Measurements from ENCODE around the gene BCAR1.
"Not testable (repeated sequence)": the region's sequence is repeated elsewhere in the genome, so short reads cannot be mapped to it uniquely, and the experiment has no call there.

Gene BCAR1, protein sequence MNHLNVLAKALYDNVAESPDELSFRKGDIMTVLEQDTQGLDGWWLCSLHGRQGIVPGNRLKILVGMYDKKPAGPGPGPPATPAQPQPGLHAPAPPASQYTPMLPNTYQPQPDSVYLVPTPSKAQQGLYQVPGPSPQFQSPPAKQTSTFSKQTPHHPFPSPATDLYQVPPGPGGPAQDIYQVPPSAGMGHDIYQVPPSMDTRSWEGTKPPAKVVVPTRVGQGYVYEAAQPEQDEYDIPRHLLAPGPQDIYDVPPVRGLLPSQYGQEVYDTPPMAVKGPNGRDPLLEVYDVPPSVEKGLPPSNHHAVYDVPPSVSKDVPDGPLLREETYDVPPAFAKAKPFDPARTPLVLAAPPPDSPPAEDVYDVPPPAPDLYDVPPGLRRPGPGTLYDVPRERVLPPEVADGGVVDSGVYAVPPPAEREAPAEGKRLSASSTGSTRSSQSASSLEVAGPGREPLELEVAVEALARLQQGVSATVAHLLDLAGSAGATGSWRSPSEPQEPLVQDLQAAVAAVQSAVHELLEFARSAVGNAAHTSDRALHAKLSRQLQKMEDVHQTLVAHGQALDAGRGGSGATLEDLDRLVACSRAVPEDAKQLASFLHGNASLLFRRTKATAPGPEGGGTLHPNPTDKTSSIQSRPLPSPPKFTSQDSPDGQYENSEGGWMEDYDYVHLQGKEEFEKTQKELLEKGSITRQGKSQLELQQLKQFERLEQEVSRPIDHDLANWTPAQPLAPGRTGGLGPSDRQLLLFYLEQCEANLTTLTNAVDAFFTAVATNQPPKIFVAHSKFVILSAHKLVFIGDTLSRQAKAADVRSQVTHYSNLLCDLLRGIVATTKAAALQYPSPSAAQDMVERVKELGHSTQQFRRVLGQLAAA

DNA sequence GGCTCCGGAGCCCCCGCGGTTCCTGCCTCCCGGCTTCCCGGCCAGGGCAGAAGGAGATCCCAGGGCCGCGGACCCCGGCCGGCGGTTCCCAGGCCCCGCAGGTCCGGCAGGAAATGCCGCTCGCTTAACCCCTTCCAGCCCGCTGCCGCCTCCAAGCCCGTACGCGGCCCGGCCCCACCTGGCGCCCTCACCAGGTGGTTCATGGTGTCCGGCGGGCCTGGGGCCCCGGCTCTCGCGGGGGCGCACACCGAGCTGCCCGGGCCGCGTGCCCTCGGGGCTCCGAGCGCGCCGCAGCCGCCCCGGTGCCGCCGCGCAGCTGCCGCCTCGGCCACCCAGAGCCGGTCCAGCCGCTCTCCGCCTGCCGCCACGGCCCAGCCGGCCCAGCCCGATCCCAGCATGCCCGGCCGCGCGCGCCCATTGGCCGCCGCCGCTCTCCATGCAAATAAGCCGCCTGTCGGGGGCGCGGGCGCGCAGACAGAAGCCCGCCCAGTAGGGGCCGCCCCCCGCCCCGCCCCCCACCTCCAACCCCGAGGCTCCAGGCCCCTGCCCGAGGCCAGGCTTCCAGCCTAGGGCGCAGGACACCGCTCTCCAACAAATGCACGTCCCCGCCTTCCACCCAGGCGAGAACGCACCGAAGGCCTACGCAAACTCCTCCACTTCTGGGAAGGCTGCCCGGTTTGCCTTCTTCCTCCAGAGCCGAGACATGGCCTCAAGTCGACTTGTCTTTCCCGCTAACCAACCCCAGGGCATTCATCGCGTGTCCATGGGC is at the start of gene BCAR1:
TSS of gene BCAR1 (minus strand) at position 345 of the 769 bp plus-strand sequence. CDS start at position 203, 142 bp downstream.
- DNase-seq: peak; percentile 73

DNA sequence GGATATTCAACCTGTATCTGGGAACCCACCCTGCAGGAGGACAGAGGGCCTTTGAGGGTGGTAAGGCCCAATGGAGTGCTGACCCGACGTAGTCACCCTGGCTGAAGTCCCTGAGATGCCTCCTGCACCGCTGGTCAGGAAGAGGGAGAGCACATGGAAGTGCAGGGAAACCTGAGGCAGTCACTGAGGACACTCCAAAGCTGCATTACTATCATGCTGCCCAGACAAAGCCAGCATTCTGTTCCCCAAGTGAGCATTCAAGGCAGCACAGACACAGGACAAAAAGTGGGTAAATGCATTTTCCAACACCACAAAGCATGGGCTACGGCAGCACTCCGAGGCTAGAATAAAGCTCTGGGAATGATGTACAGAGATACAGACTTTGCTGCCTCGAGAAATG is 46.8 kb upstream of the BCAR1 start:
- no peak for DNase-seq

DNA sequence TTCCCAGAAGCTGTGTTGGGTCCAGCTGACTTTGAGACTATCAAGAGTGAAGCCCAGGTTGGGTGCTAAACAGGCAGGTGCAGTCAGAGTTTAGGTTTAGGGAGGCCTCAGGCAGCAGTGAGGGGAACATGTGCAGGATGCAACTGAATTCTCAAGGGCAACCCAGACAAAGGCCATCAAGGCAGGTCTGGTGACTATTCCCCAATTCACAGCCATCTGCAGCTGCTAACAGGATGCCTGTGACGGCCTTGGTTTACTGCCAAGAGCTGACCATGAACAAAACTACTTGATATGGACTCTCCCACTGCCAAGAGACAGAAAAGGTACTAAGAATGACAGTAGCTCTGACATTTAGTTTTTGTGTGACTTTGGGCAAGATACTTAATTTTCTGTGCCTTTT is 45.2 kb upstream of the BCAR1 start:
- no peak for DNase-seq

DNA sequence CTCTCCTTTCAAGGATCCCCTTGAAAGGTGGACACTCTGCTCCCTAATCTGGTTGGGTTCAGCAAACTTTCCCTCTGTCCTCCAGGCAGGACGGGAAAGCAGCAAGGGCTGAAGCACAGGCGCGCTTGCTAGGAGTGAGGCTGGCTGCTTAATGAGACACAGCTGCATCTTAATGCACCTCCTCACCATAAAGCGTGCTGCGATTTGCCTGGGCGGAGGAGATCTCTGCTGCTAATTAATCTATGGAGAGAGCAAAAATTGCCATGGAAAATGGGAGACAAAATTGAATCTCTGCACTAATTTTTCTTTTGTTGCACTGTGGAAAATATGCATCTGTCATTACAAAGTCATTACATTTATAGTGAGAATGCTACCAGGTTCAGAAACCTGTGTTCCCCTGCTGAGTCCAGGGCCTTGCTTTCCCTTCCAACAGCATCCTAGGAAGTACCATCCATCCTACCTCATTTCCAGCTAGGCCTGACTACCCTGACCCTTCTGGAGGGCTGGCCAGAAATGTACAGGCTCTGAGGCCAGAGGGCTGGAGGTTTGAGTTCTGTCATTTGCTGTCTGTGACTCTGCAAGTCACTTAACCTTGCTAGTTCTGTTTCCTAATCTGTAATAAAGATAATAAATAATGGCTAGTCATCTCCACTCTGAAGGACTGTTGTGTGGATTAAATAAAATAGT is 43.5 kb upstream of the BCAR1 start:
- DNase-seq: no peak

DNA sequence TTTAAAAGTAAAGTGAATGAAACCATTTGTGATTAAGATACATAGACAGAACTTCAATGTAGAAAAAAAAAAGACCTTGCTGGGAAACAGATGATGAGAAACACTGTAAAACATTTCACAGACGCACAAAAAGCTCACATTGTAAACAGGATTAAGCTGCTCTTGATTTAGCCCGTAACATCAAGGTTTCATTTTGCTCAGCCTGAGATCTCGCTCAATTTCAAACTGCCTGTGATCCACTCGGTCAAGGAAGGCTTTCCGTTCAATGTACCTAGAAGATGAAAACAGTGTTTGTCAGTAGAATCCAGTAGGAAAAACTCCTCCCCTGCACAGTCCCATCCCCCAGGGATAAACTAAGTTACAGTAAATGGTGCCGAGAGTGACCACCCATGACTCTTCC is 42.3 kb upstream of the BCAR1 start:
- DNase-seq: no peak

DNA sequence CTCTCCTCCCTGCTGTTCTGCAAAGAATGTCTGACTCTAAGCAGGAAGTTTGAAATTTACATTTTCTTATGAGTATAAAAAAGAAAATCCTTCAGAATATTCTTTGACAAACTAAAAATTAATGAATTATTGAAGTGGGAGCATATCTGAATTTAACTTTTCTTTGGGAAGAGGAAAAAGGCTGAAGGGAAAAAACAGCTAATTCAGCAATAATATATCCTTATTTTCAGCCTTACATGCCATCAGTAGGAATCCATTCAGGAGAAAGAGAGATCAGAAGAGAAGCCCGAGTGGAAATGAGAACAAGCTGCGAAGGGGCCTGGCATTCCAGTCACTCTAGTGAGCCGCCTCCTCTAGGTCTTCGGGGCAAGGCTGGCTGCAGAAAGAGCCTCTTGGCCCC is 41.7 kb upstream of the BCAR1 start:
- DNase-seq: no peak

DNA sequence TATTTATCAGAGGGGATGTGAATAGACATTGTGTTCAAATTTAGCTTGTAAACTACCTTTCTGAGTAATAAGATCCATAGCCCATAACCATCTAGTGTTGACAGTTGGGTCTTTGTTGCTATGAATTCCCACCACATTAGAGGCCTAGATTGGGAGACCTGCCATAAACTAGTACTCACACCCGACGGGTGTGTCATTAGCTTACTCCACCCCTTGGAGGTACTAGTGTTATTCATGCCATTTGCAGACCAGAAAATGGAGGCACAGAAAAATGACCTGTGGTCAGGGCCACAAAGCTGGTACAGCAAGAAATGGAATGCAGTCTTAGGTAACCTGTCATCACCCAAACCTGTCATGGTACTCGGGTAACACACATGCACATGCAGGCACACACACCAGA is 41.3 kb upstream of the BCAR1 start:
- no peak for DNase-seq

DNA sequence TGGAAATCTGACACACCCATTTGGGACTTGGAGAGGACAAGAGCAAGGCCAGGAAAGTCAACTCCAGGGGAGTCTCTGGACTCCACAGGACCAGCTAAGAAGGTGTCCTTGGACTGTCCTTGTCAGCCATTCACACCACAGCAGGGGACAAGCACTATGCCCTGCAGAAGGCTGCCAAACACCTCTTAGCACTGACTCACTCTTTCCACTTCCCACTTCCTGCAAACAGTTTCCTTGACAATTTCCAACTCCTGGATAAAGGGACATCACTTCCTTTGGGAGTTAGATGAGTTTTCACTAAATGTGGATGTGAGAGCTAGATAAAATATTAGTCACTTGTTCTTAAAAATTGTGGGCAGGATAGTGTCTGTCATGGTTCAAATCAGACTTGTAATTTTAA is 37.8 kb upstream of the BCAR1 start:
- DNase-seq: no peak

DNA sequence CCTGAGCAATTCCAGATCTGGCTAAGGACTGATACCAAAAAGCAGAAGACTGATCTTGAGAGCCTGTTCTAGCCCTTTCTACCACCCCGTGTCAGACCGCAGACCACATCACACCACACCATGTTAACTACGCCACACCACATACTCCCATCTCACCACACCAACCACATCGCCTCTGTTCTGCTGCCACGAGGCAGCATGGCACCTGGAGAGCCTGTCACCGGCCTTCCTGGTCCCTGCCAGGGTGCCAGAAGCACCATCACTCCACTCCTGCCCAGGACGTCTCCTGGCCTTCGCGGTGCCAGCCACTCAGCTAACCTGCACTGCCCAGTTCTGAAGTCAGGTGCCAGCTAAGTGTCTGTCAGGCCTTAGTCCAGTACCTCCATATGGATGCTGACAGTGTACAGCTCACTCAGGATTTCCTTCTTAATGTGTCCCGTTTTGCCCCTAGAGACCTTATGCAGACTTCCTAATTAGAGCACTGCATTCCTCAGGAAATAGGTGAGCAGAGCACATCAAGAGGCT is 37.2 kb upstream of the BCAR1 start:
- DNase-seq: no peak

DNA sequence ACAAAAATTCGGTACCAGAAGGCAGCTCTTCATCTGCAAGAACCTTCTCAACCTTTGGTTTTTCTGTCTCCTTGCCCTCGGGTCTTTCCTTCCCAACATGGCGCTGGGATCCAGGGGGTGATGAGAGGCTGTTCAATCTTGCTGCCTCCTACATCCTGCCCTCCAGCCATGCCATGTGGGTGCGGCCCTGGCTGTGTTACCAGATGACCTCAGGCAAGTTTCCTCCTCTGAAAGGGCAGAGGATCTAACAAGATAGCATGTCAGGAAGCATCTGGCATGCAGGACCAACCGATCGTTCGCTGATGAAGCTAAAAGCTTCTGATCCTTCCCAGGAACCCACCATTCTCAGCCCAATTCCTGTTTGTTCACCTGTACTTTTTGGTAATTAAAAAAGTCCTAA is 36.8 kb upstream of the BCAR1 start:
- DNase-seq: no peak

DNA sequence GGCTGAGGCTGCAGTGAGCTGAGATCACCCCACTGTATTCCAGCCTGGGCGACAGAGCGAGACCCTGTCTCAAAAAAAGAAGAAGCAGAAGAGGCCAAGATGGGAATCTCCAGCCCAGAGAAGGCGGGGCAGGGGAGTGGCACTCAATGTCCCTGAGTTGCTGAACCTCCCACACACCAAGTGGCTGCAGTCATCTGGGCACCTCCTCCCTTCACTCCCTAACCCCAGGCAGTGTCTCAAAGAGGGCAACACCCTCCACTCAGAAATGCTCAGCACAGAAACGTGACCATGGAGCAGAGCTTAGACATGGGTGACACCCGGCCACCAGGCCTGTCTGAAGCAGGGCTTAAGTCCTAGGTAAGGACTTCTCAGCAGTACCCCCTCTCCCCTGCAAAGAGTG is 36.3 kb upstream of the BCAR1 start:
- no peak for DNase-seq

DNA sequence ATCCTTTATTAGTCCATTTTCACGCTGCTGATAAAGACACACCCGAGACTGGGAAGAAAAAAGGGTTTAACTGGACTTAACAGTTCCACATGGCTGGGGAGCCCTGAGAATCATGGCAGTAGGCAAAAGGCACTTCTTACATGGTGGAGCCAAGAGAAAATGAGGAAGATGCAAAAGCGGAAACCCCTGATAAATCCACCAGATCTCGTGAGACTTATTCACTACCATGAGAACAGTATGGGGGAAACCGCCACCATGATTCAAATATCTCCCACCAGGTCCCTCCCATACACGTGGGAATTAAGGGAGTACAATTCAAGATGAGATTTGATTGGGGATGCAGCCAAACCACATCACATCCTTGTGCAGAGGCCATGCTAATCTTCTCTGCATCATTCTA is 35.0 kb upstream of the BCAR1 start:
- no peak for DNase-seq

DNA sequence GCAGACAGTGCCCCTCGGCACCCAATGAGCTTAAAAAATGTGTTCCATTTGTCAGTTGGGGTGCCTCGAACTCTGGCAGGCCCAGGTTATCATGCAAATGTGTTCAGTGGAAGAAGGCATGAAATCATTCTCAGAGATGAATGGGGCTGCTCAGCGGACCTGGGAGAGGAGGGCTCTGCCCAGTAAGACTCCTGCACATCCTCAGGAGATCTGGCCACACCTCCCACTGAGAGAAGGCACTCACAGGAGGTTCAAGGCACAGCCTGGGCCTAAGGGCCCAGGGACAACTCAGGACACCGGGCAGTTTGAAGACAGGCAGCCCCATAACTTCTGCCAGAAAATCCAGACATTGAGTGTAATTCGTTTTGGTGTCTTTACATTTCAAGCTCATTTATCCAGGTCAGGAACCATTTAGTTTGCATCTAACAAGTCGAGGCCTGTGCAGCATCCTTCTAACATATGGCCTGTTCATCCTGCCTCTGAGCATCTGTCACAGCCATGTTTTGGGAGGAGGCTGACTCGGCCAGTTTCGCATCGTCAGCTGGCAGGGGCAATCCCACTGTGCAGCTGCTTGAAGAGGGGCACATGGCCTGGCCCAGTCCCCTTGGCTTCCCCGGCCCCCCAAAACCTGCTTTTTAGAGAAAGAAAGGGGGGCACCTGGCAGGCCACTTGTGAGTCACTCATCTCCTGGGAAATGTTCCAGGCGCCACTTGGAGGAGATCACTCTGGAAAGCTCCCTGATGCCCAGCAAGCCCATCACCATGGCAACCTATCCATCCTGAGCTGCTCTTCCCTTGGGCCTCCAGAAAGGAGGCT is 31.2 kb upstream of the BCAR1 start:
- DNase-seq: peak; percentile 95

DNA sequence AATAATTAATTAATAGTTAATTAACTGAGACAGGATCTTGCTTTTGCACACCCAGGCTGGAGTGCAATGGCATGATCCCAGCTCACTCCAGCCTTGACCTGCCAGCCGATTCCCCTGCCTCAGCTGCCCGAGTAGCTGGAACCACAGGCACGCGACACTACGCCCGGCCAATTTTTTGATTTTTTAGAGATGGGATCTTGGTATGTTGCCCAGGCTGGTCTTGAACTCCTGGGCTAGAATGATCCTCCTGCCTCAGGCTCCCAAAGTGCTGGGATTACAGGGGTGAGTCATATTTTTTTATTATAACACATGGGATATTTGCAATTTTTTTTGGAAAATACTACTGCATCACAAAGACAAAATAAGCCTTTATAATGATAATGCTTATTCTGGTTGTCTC is 30.4 kb upstream of the BCAR1 start:
- DNase-seq: no peak

DNA sequence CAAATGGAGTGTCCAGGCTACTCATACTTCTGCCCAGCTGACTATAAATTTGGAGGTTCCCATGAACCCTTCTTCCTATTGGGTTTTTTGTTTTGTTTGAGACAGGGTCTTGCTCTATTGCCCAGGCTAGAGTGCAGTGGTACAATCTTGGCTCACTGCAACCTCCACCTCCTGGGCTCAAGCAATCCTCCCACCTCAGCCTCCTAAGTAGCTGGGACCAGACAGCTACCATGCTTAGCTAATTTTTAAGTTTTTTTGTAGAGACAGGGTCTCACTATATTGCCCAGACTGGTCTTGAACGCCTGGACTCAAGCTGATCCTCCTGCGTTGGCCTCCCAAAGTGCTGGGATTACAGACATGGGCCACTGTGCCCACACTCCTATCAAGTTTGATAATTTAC is 29.6 kb upstream of the BCAR1 start:
- DNase-seq: not testable (repeated sequence)

DNA sequence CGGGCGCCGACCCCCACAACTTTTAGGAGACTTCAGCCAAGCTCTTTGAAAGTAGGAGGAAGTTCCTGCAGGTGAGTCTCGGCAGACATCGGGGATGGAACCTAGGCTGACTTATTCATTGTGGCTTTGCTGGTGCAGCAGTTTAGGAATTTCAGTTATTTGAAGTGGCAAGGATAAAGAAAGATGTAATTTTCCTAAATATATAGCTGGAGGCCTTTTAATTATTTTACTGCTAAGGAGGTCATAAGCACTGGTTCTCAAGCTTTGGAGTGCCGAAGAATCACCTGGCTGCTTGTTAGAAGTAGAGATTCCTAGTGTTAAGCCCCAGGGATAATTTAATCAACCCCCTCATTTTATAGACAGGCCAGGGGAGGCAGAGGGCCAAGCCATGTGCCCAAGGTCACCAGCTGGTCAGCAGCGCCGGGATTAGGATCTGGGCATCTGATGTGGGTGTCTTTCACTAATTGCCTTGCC is 28.9 kb upstream of the BCAR1 start:
- DNase-seq: peak; percentile 31

DNA sequence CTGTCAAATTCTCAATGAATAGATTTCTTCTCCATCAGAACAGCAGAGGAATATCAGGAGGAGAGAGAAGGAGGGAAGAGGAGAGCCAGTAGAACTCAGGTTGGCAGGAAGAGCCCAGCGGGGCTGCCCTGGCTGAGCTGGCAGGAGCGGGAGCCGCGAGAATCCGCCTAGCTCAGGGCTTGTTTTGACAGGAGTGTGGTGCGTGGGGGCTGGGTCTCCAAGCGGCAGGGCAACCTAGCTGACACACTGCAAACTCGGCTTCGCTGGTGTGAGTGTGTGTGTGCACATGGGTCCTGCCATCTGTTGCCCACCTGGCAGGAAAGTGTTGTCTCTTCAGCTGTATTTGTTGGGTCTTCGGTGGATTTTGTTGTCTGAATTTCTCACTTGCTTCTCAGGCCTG is 27.9 kb upstream of the BCAR1 start:
- DNase-seq: peak; percentile 67

DNA sequence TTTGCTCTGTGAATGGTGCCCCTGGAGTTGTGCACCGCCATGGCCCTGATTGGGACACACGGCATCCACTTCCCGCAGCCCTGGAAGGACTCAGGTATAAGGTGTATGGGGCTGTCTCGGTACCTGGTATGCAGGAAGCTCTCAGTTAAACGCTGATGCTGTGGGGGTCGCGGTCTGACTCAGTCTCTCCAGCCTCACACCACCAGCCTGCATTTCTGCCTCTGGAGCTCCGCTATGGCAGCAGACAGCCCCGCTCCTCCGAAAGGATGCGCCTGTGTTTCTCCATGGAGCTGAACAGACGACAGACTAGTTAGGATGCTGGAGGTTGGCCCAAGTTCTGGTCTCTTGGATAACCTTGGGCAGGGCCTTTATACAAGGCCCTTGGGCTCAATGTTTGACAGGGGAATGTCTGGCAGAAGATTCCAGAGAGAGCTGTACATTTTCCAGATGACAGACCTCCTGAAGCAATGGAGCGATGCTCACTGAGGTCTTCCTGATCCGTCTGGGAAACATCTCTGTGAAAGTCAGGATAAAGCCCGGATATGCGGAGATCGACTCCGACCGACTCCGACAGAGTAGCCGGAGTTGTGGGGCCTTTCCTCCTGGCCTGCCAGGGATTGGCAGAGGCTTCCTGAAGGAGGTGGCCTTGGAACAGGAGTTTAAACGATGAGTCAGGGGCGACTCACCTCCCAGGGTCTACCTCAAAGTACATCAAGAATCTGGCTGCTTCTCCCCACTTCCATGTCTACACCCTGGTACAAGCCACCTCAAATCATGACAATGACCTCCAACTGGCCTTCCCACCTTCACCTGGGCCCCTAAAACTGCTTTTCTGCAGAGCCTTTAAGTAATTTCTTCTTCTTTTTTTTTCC is 21.9 kb upstream of the BCAR1 start:
- DNase-seq: no peak

DNA sequence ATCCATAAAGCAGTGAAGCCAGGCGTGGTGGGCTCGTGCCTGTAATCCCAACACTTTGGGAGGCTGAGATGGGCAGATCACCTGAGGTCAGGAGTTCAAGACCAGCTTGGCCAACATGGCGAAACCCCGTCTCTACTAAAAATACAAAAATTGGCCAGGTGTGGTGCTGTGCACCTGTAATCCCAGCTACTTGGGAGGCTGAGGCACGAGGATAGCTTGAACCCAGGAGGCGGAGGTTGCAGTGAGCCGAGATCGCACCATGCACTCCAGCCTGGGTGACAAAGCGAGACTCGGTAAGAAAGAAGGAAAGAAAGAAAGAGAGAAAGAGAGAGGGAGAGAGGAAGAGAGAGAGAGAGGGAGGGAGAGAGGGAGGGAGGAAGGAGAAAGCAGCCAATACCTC is 21.2 kb upstream of the BCAR1 start:
- not testable (repeated sequence) for DNase-seq

DNA sequence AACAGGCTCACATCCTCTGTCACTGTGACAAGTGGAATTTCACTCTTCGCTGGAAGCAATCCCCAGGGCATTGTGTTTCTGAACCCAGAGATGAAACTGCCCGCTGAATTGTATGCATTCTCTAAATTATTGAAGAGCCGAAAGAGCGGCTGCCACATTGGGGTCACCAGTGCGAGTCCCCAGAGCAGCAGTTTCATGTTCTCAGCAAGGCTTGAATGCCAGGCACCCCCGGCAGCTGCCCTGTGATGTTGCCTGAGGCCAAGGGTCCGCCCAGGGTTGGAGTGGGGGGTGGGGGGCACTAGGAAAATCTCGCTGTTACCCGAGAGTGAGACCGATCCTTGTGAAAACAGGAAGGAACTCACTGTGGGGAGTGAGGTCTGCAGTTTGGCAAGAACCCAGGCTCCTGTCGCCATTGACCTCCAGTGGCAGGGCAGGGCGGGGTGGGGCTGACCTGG is 20.7 kb upstream of the BCAR1 start:
- no peak for DNase-seq
